CD14-positive monocyte (primary cell): ENCODE data around the gene KRT6C. TPM values are rescaled to one million over a fixed set of nuclear protein-coding genes. Genes with fewer than 3 reads are reported as not detected.

Experiments
- DNase-seq, 3 donors: peaks; one replicate each; pipeline ENCODE4 v3.0.0-alpha.2; 2011 to 2022
- H2AFZ ChIP-seq: 2 replicates; pipeline ENCODE4 v1.6.0; 2012; ENCODE audit warnings: mild to moderate bottlenecking, low read depth, low read length, inconsistent platforms; ENCODE audit not compliant: insufficient read depth, poor library complexity, severe bottlenecking
- H3K27ac ChIP-seq, 2 donors: 1 replicate in 1 of 2; 2 replicates in 1 of 2; pipeline ENCODE4 v1.5.1; 2012 to 2013; ENCODE audit warnings: low read length in 2 of 2, control low read depth in 1 of 2, inconsistent platforms in 1 of 2, low read depth in 1 of 2, mild to moderate bottlenecking in 1 of 2
- H3K27me3 ChIP-seq, 2 donors: one replicate each; pipeline versions ENCODE4 v1.6.0 to v1.6.1; 2011 to 2013; ENCODE audit warnings: low read length in 2 of 2; ENCODE audit not compliant: control insufficient read depth in 2 of 2, insufficient read depth in 2 of 2
- H3K36me3 ChIP-seq, 2 donors: replicated peaks in 1 of 2; 1 replicate in 1 of 2; 2 replicates in 1 of 2; pipeline versions ENCODE4 v1.5.1 to v1.6.1; 2012 to 2013; ENCODE audit warnings: low read length in 2 of 2, control low read depth in 1 of 2, inconsistent platforms in 1 of 2, mild to moderate bottlenecking in 1 of 2; ENCODE audit not compliant: insufficient read depth in 2 of 2, control insufficient read depth in 1 of 2
- H3K4me1 ChIP-seq, 2 donors: 1 replicate in 1 of 2; 2 replicates in 1 of 2; pipeline versions ENCODE4 v1.5.1 to v1.6.1; 2012 to 2013; ENCODE audit warnings: low read length in 2 of 2, control low read depth in 1 of 2, inconsistent platforms in 1 of 2, mild to moderate bottlenecking in 1 of 2, moderate library complexity in 1 of 2; ENCODE audit not compliant: insufficient read depth in 2 of 2, control insufficient read depth in 1 of 2
- H3K4me2 ChIP-seq: replicated peaks from 2 replicates; pipeline ENCODE3; 2012; ENCODE audit warnings: low read length, moderate library complexity, mild to moderate bottlenecking; ENCODE audit not compliant: poor library complexity, severe bottlenecking; ENCODE audit errors: extremely low read depth
- H3K4me3 ChIP-seq, 3 experiments: fragments of 200-600 bp in 1 of 3; sonication (generic) in 1 of 3; replicated peaks in 1 of 3; 1 replicate in 2 of 3; 2 replicates in 1 of 3; pipeline ENCODE4 v1.5.1; 2011 to 2013; ENCODE audit warnings: low read length in 3 of 3, mild to moderate bottlenecking in 3 of 3, control low read depth in 2 of 3, low read depth in 2 of 3, inconsistent platforms in 1 of 3, moderate library complexity in 1 of 3
- H3K79me2 ChIP-seq: 2 replicates; pipeline ENCODE4 v1.6.0; 2012; ENCODE audit warnings: mild to moderate bottlenecking, control low read depth, inconsistent platforms, low read length, moderate library complexity; ENCODE audit not compliant: insufficient read depth
- H3K9ac ChIP-seq: 2 replicates; pipeline ENCODE4 v1.6.0; 2017; ENCODE audit warnings: low read length, mild to moderate bottlenecking; ENCODE audit not compliant: insufficient read depth, poor library complexity, severe bottlenecking
- H3K9me3 ChIP-seq, 2 donors: replicated peaks in 1 of 2; 1 replicate in 1 of 2; 2 replicates in 1 of 2; pipeline versions ENCODE4 v1.5.1 to v1.6.1; 2012 to 2013; ENCODE audit warnings: low read length in 2 of 2, control low read depth in 1 of 2; ENCODE audit not compliant: control insufficient read depth in 1 of 2, insufficient read depth in 1 of 2
- H4K20me1 ChIP-seq: 2 replicates; pipeline ENCODE4 v1.6.0; 2012; ENCODE audit warnings: mild to moderate bottlenecking, low read length, control low read depth, moderate library complexity; ENCODE audit not compliant: insufficient read depth
- H3K27ac Mint-ChIP-seq, 7 donors: one replicate each; pipeline ENCODE4 v1.8.0; 2020; ENCODE audit warnings: mild to moderate bottlenecking in 7 of 7, mixed read lengths in 7 of 7, moderate library complexity in 6 of 7, inconsistent platforms in 2 of 7
- H3K27me3 Mint-ChIP-seq, 3 donors: one replicate each; pipeline ENCODE4 v1.8.0; 2021 to 2022; ENCODE audit warnings: low read depth in 3 of 3, mild to moderate bottlenecking in 3 of 3, mixed read lengths in 3 of 3, moderate library complexity in 3 of 3, inconsistent platforms in 1 of 3
- H3K36me3 Mint-ChIP-seq, 2 donors: one replicate each; pipeline ENCODE4 v1.8.0; 2020; ENCODE audit warnings: mixed read lengths in 2 of 2, inconsistent platforms in 1 of 2, mild to moderate bottlenecking in 1 of 2
- H3K4me1 Mint-ChIP-seq: one replicate; pipeline ENCODE4 v1.8.0; 2020; ENCODE audit warnings: mild to moderate bottlenecking, mixed read lengths
- H3K4me3 Mint-ChIP-seq, 2 donors: one replicate each; pipeline ENCODE4 v1.8.0; 2020; ENCODE audit warnings: mild to moderate bottlenecking in 2 of 2, mixed read lengths in 2 of 2, moderate library complexity in 1 of 2
- H3K9me3 Mint-ChIP-seq, 7 donors: one replicate each; pipeline ENCODE4 v1.8.0; 2020 to 2022; ENCODE audit warnings: mixed read lengths in 7 of 7, mild to moderate bottlenecking in 6 of 7, moderate library complexity in 6 of 7, inconsistent platforms in 2 of 7
- WGBS: methylation state at CpG from one replicate; pipeline ENCODE4 v1.1.5; 2013; ENCODE audit warnings: missing lambda C conversion rate; ENCODE audit not compliant: insufficient coverage; 5-methylcytosine and 5-hydroxymethylcytosine counted together
- intact Hi-C, 2 donors: fragments of 100-400 bp; cut with micrococcal nuclease; formaldehyde crosslinking; loops; one replicate each; pipeline versions ENCODE4 v1.15.0 to v1.15.1; 2023
- polyA plus RNA-seq, 3 donors: library from polyadenylated mRNA; depleted of rRNA in 1 of 3; unstranded in 2 of 3; stranded (reverse) in 1 of 3; fragments of 300-500 nt in 2 of 3; fragments of >200 nt in 1 of 3; fragmentation: Illumina TruSeq in 2 of 3; gene quantifications; 1 replicate in 2 of 3; 2 replicates in 1 of 3; pipeline ENCODE4 v1.2.3, GENCODE V29; 2012 to 2021
- TF ChIP-seq, protein P1 (sequence below): fragments of 200-600 bp; IDR thresholded peaks from one replicate; pipeline ENCODE4 v1.8.0; 2022; ENCODE audit warnings: antibody characterized with exemption, mild to moderate bottlenecking

KRT6C gene
- polyA plus RNA-seq, 3 donors: not detected

DNA sequence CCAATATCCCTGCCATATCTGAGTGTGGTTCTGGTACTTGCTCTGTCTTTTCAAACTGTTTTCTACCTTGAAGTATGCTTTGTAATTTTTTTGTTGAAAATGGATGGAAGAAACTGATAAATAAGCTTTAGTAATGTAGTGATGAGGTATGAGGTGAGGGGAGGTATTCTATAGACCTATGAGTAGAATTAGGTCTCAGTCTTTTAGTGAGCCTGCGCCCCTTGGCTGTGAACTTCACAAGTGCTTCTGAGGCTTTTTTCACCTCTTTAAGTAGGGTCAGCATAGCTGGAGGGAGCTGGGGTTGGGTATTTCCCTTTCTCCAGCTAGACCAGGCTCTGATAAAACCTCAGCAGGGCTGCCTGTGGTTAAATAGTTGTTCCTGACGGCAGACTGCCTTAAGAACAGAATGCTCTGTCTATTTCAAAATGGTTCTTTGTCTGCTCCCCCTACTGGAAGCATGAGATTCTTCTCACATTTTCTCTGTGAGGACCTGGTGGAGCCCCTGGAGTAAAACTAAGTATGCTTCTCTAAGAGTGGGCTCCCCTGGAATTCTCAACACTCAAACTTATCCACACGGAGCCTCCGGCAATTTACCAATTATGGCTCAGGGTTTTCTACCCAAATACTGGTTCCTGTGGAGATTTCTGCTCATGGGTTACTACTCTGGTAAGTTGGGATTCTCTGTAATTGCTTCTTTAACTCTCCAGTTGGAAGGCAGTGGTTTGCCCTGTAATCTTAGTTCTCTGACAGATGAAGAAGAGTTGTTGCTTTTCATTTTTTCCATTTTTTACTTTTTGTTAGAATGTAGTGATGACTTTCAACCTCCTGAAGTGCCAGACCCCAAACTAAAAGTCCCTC, 33.5 kb upstream of the KRT6C start:
- no peaks in the 10 kb centered on the region for H3K36me3 ChIP-seq
- no peak for DNase-seq
- TF ChIP-seq, protein P1, sequence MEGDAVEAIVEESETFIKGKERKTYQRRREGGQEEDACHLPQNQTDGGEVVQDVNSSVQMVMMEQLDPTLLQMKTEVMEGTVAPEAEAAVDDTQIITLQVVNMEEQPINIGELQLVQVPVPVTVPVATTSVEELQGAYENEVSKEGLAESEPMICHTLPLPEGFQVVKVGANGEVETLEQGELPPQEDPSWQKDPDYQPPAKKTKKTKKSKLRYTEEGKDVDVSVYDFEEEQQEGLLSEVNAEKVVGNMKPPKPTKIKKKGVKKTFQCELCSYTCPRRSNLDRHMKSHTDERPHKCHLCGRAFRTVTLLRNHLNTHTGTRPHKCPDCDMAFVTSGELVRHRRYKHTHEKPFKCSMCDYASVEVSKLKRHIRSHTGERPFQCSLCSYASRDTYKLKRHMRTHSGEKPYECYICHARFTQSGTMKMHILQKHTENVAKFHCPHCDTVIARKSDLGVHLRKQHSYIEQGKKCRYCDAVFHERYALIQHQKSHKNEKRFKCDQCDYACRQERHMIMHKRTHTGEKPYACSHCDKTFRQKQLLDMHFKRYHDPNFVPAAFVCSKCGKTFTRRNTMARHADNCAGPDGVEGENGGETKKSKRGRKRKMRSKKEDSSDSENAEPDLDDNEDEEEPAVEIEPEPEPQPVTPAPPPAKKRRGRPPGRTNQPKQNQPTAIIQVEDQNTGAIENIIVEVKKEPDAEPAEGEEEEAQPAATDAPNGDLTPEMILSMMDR: peak; percentile 25
- H3K27me3 ChIP-seq: peaks cover 0 to 4% of the 10 kb centered on the region in 2 donors
- no peaks in the 10 kb centered on the region for H3K79me2 ChIP-seq
- Mint-ChIP-seq H3K27ac (no peak overlapping the region), H3K27me3 (peaks cover 11 to 23% (median 14%) of the 10 kb centered on the region in 3 donors), H3K4me3 (no peak overlapping the region), H3K4me1 (no peaks in the 10 kb centered on the region), H3K36me3 (no peaks in the 10 kb centered on the region), H3K9me3 (peaks cover 9 to 28% (median 14%) of the 10 kb centered on the region in 7 donors)
- no peaks in the 10 kb centered on the region for H3K4me1 ChIP-seq
- peaks cover 8% of the 10 kb centered on the region in 2 donors for H3K9me3 ChIP-seq
- H3K9ac ChIP-seq: no peak overlapping the region
- no peak overlapping the region for H3K4me2 ChIP-seq
- H3K27ac ChIP-seq: no peak overlapping the region
- no peaks in the 10 kb centered on the region for H4K20me1 ChIP-seq
- H2AFZ ChIP-seq: no peak overlapping the region
- 40% methylated on average over 1 of the region's 4 CpGs for WGBS
- H3K4me3 ChIP-seq: no peak overlapping the region
- intact Hi-C loops: no loop called here

DNA sequence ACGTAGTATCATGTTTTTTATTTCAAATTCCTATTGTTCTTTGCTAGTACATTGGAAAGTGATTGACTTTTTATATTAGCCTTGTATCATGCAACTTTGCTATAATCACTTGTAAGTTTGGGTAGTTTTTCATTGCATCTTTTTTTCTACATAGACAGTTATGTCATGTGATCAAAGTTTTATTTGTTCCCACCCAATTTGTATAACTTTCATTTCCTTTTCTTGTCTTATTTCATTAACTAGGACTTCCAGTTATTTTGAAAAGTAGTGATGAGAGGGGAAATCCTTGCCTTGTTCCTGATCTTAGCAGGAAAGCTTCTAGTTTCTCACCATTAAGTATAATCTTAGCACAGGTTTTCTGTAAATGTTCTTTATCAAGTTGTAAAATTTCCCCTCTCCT, 29.3 kb upstream of the KRT6C start:
- Histone ChIP-seq H4K20me1 (no peaks in the 10 kb centered on the region), H3K4me1 (no peaks in the 10 kb centered on the region), H3K27ac (no peak overlapping the region), H3K9me3 (peaks cover 0 to 8% of the 10 kb centered on the region in 2 donors), H3K4me2 (no peak overlapping the region), H3K9ac (no peak overlapping the region), H3K36me3 (no peaks in the 10 kb centered on the region), H2AFZ (no peak overlapping the region), H3K27me3 (peaks cover 0 to 4% of the 10 kb centered on the region in 2 donors), H3K4me3 (no peak overlapping the region), H3K79me2 (no peaks in the 10 kb centered on the region)
- Mint-ChIP-seq H3K4me1 (no peaks in the 10 kb centered on the region), H3K9me3 (peaks cover 0 to 17% (median 9%) of the 10 kb centered on the region in 7 donors), H3K4me3 (no peak overlapping the region), H3K36me3 (no peaks in the 10 kb centered on the region), H3K27me3 (peaks cover 5 to 26% (median 12%) of the 10 kb centered on the region in 3 donors), H3K27ac (no peak overlapping the region)
- TF ChIP-seq, protein P1: no peak
- no peak for DNase-seq
- WGBS: no CpG with 5 or more reads among the region's 1 CpG
- intact Hi-C loops: no loop called here
